ENCODE results near the gene ELMO1. TPM values are rescaled to one million over a fixed set of nuclear protein-coding genes. Genes with fewer than 3 reads are reported as not detected.

Gene ELMO1
- total and polyA plus RNA-seq, 2 of the 13 experiments (the other 11 are each of a cell fraction or from before 2014, with no cell fraction given), result 0.11 to 0.17 TPM

DNA sequence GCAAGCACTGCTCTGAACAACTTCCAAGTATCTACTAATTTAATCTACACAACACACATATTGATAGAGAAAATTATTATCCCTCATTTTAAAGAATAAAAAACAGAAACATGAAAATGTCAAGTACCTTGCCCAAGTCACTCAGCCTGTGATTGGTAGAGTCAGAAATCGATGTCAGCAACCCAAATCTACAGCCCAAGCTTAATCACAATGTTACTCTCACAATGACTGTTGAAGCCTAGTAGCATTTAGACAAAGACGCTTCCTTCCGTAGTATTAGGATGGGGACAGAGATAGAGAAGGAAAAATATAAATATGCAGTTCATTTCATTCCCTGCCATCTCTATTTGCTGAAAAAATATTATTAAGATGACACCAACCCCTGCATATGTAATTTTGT lies 242.5 kb downstream of the ELMO1 start:
- Histone ChIP-seq H3K27ac (ENCODE audit: extremely low read length, insufficient read depth, low read length) (no peak overlapping the region), H3K4me1 (ENCODE audit: insufficient read depth, low read length) (peaks cover 3% of the 10 kb centered on the region; the same call in 1 of the 2 replicates), H3K4me2 (ENCODE audit: low read depth, low read length) (no peak overlapping the region), H3K36me3 (replicated peaks in 1 of 2; ENCODE audit: control insufficient read depth in 1 of 2, insufficient read depth in 2 of 2, low read length in 2 of 2) (no peaks in the 10 kb centered on the region), H4K20me1 (ENCODE audit: insufficient read depth, low read length) (no peaks in the 10 kb centered on the region), H2AFZ (ENCODE audit: low read length) (no peak overlapping the region), H3K9me3 (ENCODE audit: low read length) (no peaks in the 10 kb centered on the region), H3K27me3 (ENCODE audit: control insufficient read depth in 1 of 2, insufficient read depth in 2 of 2, low read length in 2 of 2) (no peaks in the 10 kb centered on the region), H3K4me3 (replicated peaks in 1 of 3; ENCODE audit: insufficient read depth in 1 of 3, low read depth in 2 of 3, low read length in 3 of 3) (no peak overlapping the region), H3K9ac (ENCODE audit: insufficient read depth, low read depth, low read length) (no peak overlapping the region), H3K79me2 (ENCODE audit: insufficient read depth, low read length) (no peaks in the 10 kb centered on the region)
- DNase-seq (ENCODE audit: low spot score) (no peak), FAIRE-seq (no peak), ATAC-seq (no peak)
- no TSS peak for BruUV-seq (replicated peaks)
- TF ChIP-seq ZNF274 (CRISPR knock-in tag; IDR thresholded peaks at IDR 0.05) (no peak), SPEN (CRISPR knock-in tag; IDR thresholded peaks at IDR 0.05; ENCODE audit: low read depth) (no peak), MYC (CRISPR knock-in tag; IDR thresholded peaks at IDR 0.05; ENCODE audit: borderline replicate concordance) (no peak), ZNF549 (CRISPR knock-in tag; IDR thresholded peaks at IDR 0.05) (no peak)
- TF ChIP-seq, protein P1, sequence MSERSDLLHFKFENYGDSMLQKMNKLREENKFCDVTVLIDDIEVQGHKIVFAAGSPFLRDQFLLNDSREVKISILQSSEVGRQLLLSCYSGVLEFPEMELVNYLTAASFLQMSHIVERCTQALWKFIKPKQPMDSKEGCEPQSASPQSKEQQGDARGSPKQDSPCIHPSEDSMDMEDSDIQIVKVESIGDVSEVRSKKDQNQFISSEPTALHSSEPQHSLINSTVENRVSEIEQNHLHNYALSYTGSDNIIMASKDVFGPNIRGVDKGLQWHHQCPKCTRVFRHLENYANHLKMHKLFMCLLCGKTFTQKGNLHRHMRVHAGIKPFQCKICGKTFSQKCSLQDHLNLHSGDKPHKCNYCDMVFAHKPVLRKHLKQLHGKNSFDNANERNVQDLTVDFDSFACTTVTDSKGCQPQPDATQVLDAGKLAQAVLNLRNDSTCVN (CRISPR knock-in tag; IDR thresholded peaks at IDR 0.05; ENCODE audit: borderline replicate concordance), result no peak
- in situ Hi-C loops (cut with HindIII; ENCODE audit: extremely low pct_ligation_motif_present, low pct_unique_long_range_greater_than_20kb) (loop anchor here (25.0 kb wide), 1 partner anchor 306 kb away; no protein-coding TSS in a partner anchor), intact Hi-C loops (cut with micrococcal nuclease; ENCODE audit: unreplicated experiment) (loop anchor here (5.0 kb wide), 1 partner anchor 526 kb away; no protein-coding TSS in a partner anchor)
- ChIA-PET POLR2A (no interaction called here), CTCF (ENCODE audit: low intra/inter-chr PET ratio, low total read pairs) (no interaction called here)
- WGBS (ENCODE audit: low lambda C conversion rate), result 60% methylated on average over 3 of the region's 3 CpGs

DNA sequence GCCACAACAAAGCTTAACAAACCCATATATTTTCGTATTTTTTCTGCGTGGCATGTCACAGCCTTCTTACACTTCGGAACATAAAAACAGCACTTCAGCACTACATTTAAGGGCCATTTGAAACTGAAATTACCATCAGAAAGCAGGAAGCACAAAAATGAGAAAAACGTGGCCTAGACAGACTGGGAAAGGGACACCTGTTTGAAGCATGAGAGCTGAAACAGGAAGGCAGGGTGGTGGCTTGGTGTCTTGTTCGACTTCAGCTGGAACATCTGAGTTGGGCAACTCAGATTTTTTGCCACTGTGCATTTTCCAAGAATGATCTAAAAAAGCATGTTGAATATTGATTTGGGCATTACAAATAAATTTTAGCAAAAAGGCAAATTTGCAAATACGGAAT lies 243.2 kb downstream of the ELMO1 start:
- POLR2A ChIA-PET, result no interaction called here
- TF ChIP-seq TRIM24 (CRISPR knock-in tag; IDR thresholded peaks at IDR 0.05) (no peak), RXRA (CRISPR knock-in tag; IDR thresholded peaks at IDR 0.05) (no peak), JUNB (CRISPR knock-in tag; IDR thresholded peaks at IDR 0.05; ENCODE audit: borderline replicate concordance) (no peak), BORCS8-MEF2B (CRISPR knock-in tag; IDR thresholded peaks at IDR 0.05) (no peak), NR2F6 (IDR thresholded peaks at IDR 0.05) (no peak), NR2F6 (CRISPR knock-in tag; IDR thresholded peaks at IDR 0.05) (no peak), KDM4B (CRISPR knock-in tag; IDR thresholded peaks at IDR 0.05) (no peak), ZNF121 (CRISPR knock-in tag; IDR thresholded peaks at IDR 0.05) (no peak), ISL2 (CRISPR knock-in tag; IDR thresholded peaks at IDR 0.05) (no peak), ZNF143 (CRISPR knock-in tag; IDR thresholded peaks at IDR 0.05) (no peak), ZNF552 (CRISPR knock-in tag; IDR thresholded peaks at IDR 0.05; ENCODE audit: borderline replicate concordance) (no peak), TP53 (CRISPR knock-in tag; conservative IDR thresholded peaks at IDR 0.05) (no peak), SRSF9 (IDR thresholded peaks at IDR 0.05; ENCODE audit: borderline replicate concordance, insufficient read depth, low read depth, low read length, poor library complexity, severe bottlenecking) (no peak), ZNF180 (CRISPR knock-in tag; IDR thresholded peaks at IDR 0.05; ENCODE audit: borderline replicate concordance, low read depth) (no peak)
- TF ChIP-seq, protein P2, sequence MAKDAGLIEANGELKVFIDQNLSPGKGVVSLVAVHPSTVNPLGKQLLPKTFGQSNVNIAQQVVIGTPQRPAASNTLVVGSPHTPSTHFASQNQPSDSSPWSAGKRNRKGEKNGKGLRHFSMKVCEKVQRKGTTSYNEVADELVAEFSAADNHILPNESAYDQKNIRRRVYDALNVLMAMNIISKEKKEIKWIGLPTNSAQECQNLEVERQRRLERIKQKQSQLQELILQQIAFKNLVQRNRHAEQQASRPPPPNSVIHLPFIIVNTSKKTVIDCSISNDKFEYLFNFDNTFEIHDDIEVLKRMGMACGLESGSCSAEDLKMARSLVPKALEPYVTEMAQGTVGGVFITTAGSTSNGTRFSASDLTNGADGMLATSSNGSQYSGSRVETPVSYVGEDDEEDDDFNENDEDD (CRISPR knock-in tag; IDR thresholded peaks at IDR 0.05; ENCODE audit: borderline replicate concordance), result no peak

More for the DNA sequence above, 243.2 kb downstream of the ELMO1 start:
- in situ Hi-C loops (cut with HindIII; ENCODE audit: extremely low pct_ligation_motif_present, low pct_unique_long_range_greater_than_20kb) (loop anchor here (25.0 kb wide), 1 partner anchor 307 kb away; no protein-coding TSS in a partner anchor), intact Hi-C loops (cut with micrococcal nuclease; ENCODE audit: unreplicated experiment) (loop anchor here (5.0 kb wide), 1 partner anchor 527 kb away; no protein-coding TSS in a partner anchor)
- CTCF ChIA-PET (ENCODE audit: low intra/inter-chr PET ratio, low total read pairs), result no interaction called here
- FAIRE-seq (no peak), ATAC-seq (no peak), DNase-seq (ENCODE audit: low spot score) (no peak)
- no peaks in the 10 kb centered on the region for H3K79me2 ChIP-seq (ENCODE audit: insufficient read depth, low read length)
- no peak overlapping the region for H3K27ac ChIP-seq (ENCODE audit: extremely low read length, insufficient read depth, low read length)
- H3K9me3 ChIP-seq (ENCODE audit: low read length), result no peaks in the 10 kb centered on the region
- H3K9ac ChIP-seq (ENCODE audit: insufficient read depth, low read depth, low read length), result no peak overlapping the region
- no peaks in the 10 kb centered on the region for H3K36me3 ChIP-seq (replicated peaks in 1 of 2; ENCODE audit: control insufficient read depth in 1 of 2, insufficient read depth in 2 of 2, low read length in 2 of 2)
- H3K27me3 ChIP-seq (ENCODE audit: control insufficient read depth in 1 of 2, insufficient read depth in 2 of 2, low read length in 2 of 2), result no peaks in the 10 kb centered on the region
- H3K4me2 ChIP-seq (ENCODE audit: low read depth, low read length), result no peak overlapping the region
- peaks cover 6% of the 10 kb centered on the region; the same call in 1 of the 2 replicates for H3K4me1 ChIP-seq (ENCODE audit: insufficient read depth, low read length)
- WGBS (ENCODE audit: low lambda C conversion rate), result 32% methylated on average over 6 of the region's 6 CpGs
- H3K4me3 ChIP-seq (replicated peaks in 1 of 3; ENCODE audit: insufficient read depth in 1 of 3, low read depth in 2 of 3, low read length in 3 of 3), result no peak overlapping the region
- BruUV-seq (replicated peaks), result no TSS peak
- no peaks in the 10 kb centered on the region for H4K20me1 ChIP-seq (ENCODE audit: insufficient read depth, low read length)
- no peak overlapping the region for H2AFZ ChIP-seq (ENCODE audit: low read length)

All from HepG2 (cell line).